GM13977 (cell line): ENCODE data around the gene EGFL7.

Experiments
- DNase-seq: peaks from one replicate; pipeline ENCODE4 v3.0.0; 2012; ENCODE audit warnings: low spot score
- CTCF ChIP-seq: IDR thresholded peaks from 2 replicates; pipeline ENCODE4 v1.5.1; 2012; ENCODE audit warnings: mild to moderate bottlenecking, control low read depth; ENCODE audit not compliant: insufficient read depth; ENCODE audit errors: extremely low read depth, missing control alignments
- in situ Hi-C: fragments of 300-500 bp; cut with MboI; formaldehyde crosslinking; loops from one replicate; pipeline ENCODE4 v1.12.0; 2022; ENCODE audit warnings: low sequenced_read_pairs, low pct_unique_long_range_greater_than_20kb, mixed read lengths, inconsistent platforms; ENCODE audit not compliant: unreplicated experiment

Gene EGFL7

GRCh38 chr9:136662326-136662655, 425 bp upstream of the EGFL7 start:
- TF ChIP-seq CTCF = no peak
- in situ Hi-C loops = no loop called here
- DNase-seq = no peak

- in situ Hi-C loops = no loop called here
- TF ChIP-seq CTCF = no peak
- no peak for DNase-seq
Measured at GRCh38 chr9:136664000-136664915, 1.5 kb downstream of the EGFL7 start.

GRCh38 chr9:136665111-136665703, 2.5 kb downstream of the EGFL7 start:
- peak; percentile 81 for DNase-seq
- in situ Hi-C loops = no loop called here
- TF ChIP-seq CTCF = peak; percentile 1

- TF ChIP-seq CTCF = peak; percentile 23
- in situ Hi-C loops = no loop called here
- DNase-seq = peak; percentile 75
Measured at GRCh38 chr9:136665704-136666371, 3.1 kb downstream of the EGFL7 start.

GRCh38 chr9:136666372-136667213, 3.9 kb downstream of the EGFL7 start:
- no peak for TF ChIP-seq CTCF
- no peak for DNase-seq
- in situ Hi-C loops = no loop called here

GRCh38 chr9:136667214-136667939, 4.7 kb downstream of the EGFL7 start:
- in situ Hi-C loops = no loop called here
- DNase-seq = no peak
- TF ChIP-seq CTCF = no peak
